ENCODE data around the gene RNFT2. TPM values are rescaled to one million over a fixed set of nuclear protein-coding genes. Genes with fewer than 3 reads are reported as not detected.
"Not testable (repeated sequence)": the region's sequence is repeated elsewhere in the genome, so short reads cannot be mapped to it uniquely, and the experiment has no call there.

Gene RNFT2
- total RNA-seq, 1 experiment from 2014 or later, result 12.6 TPM

- no peak for ATAC-seq
- no peak for TF ChIP-seq EZH2 (IDR thresholded peaks at IDR 0.05; ENCODE audit: low read length, unreplicated experiment)
- no peak for TF ChIP-seq CTCF (conservative IDR thresholded peaks at IDR 0.05; ENCODE audit: low read depth, low read length)
- TF ChIP-seq EZH2phosphoT487 (IDR thresholded peaks at IDR 0.05; ENCODE audit: borderline replicate concordance, low read length), result no peak
- Histone ChIP-seq H3K79me2 (ENCODE audit: low read length) (no peaks in the 10 kb centered on the region), H3K4me3 (ENCODE audit: low read length) (no peak overlapping the region), H3K9ac (ENCODE audit: low read length) (no peak overlapping the region), H3K9me3 (ENCODE audit: low read length) (no peaks in the 10 kb centered on the region), H3K4me2 (ENCODE audit: low read length) (no peak overlapping the region), H3K27me3 (ENCODE audit: low read length) (no peaks in the 10 kb centered on the region), H3K9me2 (replicated peaks; ENCODE audit: low read length) (no peaks in the 10 kb centered on the region), H3F3A (ENCODE audit: low read length, unreplicated experiment) (no peaks in the 10 kb centered on the region), H3K36me3 (ENCODE audit: low read depth, low read length) (no peaks in the 10 kb centered on the region), H3K27ac (ENCODE audit: low read length) (no peak overlapping the region), H3K4me1 (ENCODE audit: insufficient read depth, low read length) (no peaks in the 10 kb centered on the region), H2AFZ (ENCODE audit: low read length) (no peak overlapping the region), H4K20me1 (ENCODE audit: low read length) (no peaks in the 10 kb centered on the region)
- DNase-seq, result no peak
- POLR2A ChIA-PET (ENCODE audit: unreplicated experiment), result no interaction called here
- intact Hi-C loops (cut with micrococcal nuclease), result no loop called here
- no TSS peak for BruUV-seq (replicated peaks)
- CTCF ChIA-PET, result no interaction called here
Observed at GRCh38 chr12:116783525-116784237, 45.6 kb downstream of the RNFT2 start.

- CTCF ChIA-PET, result no interaction called here
- DNase-seq (peak; percentile 20), ATAC-seq (no peak)
- no peaks in the 10 kb centered on the region for H4K20me1 ChIP-seq (ENCODE audit: low read length)
- no peaks in the 10 kb centered on the region for H3F3A ChIP-seq (ENCODE audit: low read length, unreplicated experiment)
- no peak overlapping the region for H3K4me2 ChIP-seq (ENCODE audit: low read length)
- no peaks in the 10 kb centered on the region for H3K27me3 ChIP-seq (ENCODE audit: low read length)
- POLR2A ChIA-PET (ENCODE audit: unreplicated experiment), result no interaction called here
- H3K4me1 ChIP-seq (ENCODE audit: insufficient read depth, low read length), result no peaks in the 10 kb centered on the region
- no peak for TF ChIP-seq EZH2 (IDR thresholded peaks at IDR 0.05; ENCODE audit: low read length, unreplicated experiment)
- BruUV-seq (replicated peaks), result no TSS peak
- H2AFZ ChIP-seq (ENCODE audit: low read length), result no peak overlapping the region
- H3K79me2 ChIP-seq (ENCODE audit: low read length), result no peaks in the 10 kb centered on the region
- no peak overlapping the region for H3K9ac ChIP-seq (ENCODE audit: low read length)
- H3K9me3 ChIP-seq (ENCODE audit: low read length), result no peaks in the 10 kb centered on the region
- no peaks in the 10 kb centered on the region for H3K36me3 ChIP-seq (ENCODE audit: low read depth, low read length)
- H3K27ac ChIP-seq (ENCODE audit: low read length), result no peak overlapping the region
- H3K9me2 ChIP-seq (replicated peaks; ENCODE audit: low read length), result no peaks in the 10 kb centered on the region
- intact Hi-C loops (cut with micrococcal nuclease), result no loop called here
- no peak overlapping the region for H3K4me3 ChIP-seq (ENCODE audit: low read length)
Observed at GRCh38 chr12:116784238-116784612, 46.1 kb downstream of the RNFT2 start.

GRCh38 chr12:116789562-116789961 lies 51.4 kb downstream of the RNFT2 start:
- H3K27ac ChIP-seq (ENCODE audit: low read length); CTCF ChIA-PET; BruUV-seq (replicated peaks); H2AFZ ChIP-seq (ENCODE audit: low read length); H4K20me1 ChIP-seq (ENCODE audit: low read length); H3K4me1 ChIP-seq (ENCODE audit: insufficient read depth, low read length); H3K79me2 ChIP-seq (ENCODE audit: low read length); H3K36me3 ChIP-seq (ENCODE audit: low read depth, low read length); H3K4me2 ChIP-seq (ENCODE audit: low read length); intact Hi-C loops (cut with micrococcal nuclease); H3K9me3 ChIP-seq (ENCODE audit: low read length); H3K9me2 ChIP-seq (replicated peaks; ENCODE audit: low read length); H3K27me3 ChIP-seq (ENCODE audit: low read length); H3F3A ChIP-seq (ENCODE audit: low read length, unreplicated experiment); DNase-seq; H3K4me3 ChIP-seq (ENCODE audit: low read length); POLR2A ChIA-PET (ENCODE audit: unreplicated experiment); H3K9ac ChIP-seq (ENCODE audit: low read length); ATAC-seq: not testable (repeated sequence)

- no peaks in the 10 kb centered on the region for H3K9me3 ChIP-seq (ENCODE audit: low read length)
- no peaks in the 10 kb centered on the region for H3K4me1 ChIP-seq (ENCODE audit: insufficient read depth, low read length)
- H3K27me3 ChIP-seq (ENCODE audit: low read length), result no peaks in the 10 kb centered on the region
- POLR2A ChIA-PET (ENCODE audit: unreplicated experiment), result no interaction called here
- no peaks in the 10 kb centered on the region for H4K20me1 ChIP-seq (ENCODE audit: low read length)
- no peak overlapping the region for H3K4me3 ChIP-seq (ENCODE audit: low read length)
- no peaks in the 10 kb centered on the region for H3K9me2 ChIP-seq (replicated peaks; ENCODE audit: low read length)
- no peaks in the 10 kb centered on the region for H3F3A ChIP-seq (ENCODE audit: low read length, unreplicated experiment)
- H2AFZ ChIP-seq (ENCODE audit: low read length), result no peak overlapping the region
- DNase-seq (no peak), ATAC-seq (no peak)
- no peaks in the 10 kb centered on the region for H3K79me2 ChIP-seq (ENCODE audit: low read length)
- intact Hi-C loops (cut with micrococcal nuclease), result no loop called here
- CTCF ChIA-PET, result no interaction called here
- BruUV-seq (replicated peaks), result no TSS peak
- H3K4me2 ChIP-seq (ENCODE audit: low read length), result no peak overlapping the region
- no peak overlapping the region for H3K27ac ChIP-seq (ENCODE audit: low read length)
- no peak for TF ChIP-seq EZH2phosphoT487 (IDR thresholded peaks at IDR 0.05; ENCODE audit: borderline replicate concordance, low read length)
- no peak for TF ChIP-seq CTCF (conservative IDR thresholded peaks at IDR 0.05; ENCODE audit: low read depth, low read length)
- TF ChIP-seq EZH2 (IDR thresholded peaks at IDR 0.05; ENCODE audit: low read length, unreplicated experiment), result no peak
- H3K9ac ChIP-seq (ENCODE audit: low read length), result no peak overlapping the region
- no peaks in the 10 kb centered on the region for H3K36me3 ChIP-seq (ENCODE audit: low read depth, low read length)
Observed at GRCh38 chr12:116790066-116790465, 52.0 kb downstream of the RNFT2 start.

Data from PC-3 (cell line).